Fibroblast of peridontal ligament (primary cell): ENCODE results near the gene L2HGDH.

Source experiments
- DNase-seq: peaks from one replicate; pipeline ENCODE4 v3.0.0-alpha.2; 2010; ENCODE audit errors: extremely low read depth

The L2HGDH gene

DNA sequence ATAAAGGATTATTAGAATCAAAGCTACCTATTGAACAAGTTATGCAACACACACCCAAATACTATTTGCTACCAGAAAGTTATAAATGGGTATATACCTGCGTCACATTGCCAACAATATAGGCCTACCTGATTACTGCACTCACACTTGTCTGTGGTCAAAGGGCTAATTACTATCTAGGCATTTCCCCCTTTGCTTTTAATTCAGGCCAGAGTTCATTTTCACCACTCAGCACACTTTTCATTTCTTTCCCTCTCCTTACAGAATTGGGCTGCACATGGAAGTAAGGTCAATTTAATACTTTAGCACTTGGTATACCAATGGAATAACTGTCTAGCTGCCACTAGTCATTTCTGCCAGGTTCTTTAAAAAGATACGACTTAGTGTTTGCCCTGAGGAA is 82.3 kb downstream of the L2HGDH start:
- no peak for DNase-seq

DNA sequence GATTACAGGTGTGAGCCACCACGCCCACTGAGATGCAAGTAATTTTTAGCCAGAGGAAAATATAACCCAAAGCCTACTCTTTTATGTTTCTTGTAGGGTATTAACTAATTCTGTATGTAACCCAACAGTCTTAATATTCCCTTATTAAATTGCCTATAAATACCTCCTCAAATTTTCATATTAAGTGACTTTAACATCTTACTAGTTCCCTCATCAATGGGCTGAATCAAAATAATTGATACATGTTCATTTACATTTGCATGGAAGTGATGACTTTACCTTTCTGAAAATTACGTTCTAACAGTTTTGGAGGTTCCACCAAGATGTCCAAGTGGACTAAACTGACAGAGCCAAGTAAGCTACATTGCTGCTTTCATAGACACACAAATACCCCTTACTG is 83.7 kb downstream of the L2HGDH start:
- no peak for DNase-seq

DNA sequence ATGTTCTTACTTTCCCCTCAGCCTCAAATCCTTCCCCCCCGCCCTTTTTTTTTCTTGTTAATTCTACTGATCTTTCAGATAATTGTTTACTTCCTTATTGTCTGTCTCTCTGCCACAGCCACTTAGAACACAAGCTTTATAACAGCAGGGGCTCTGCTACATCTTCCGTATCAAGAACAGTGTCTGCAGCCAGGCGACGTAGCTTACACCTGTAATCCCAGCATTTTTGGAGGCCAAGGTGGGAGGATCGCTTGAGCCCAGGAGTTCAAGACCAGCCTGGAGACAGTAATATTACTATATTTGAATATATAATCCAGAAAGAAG is 86.1 kb downstream of the L2HGDH start:
- no peak for DNase-seq

DNA sequence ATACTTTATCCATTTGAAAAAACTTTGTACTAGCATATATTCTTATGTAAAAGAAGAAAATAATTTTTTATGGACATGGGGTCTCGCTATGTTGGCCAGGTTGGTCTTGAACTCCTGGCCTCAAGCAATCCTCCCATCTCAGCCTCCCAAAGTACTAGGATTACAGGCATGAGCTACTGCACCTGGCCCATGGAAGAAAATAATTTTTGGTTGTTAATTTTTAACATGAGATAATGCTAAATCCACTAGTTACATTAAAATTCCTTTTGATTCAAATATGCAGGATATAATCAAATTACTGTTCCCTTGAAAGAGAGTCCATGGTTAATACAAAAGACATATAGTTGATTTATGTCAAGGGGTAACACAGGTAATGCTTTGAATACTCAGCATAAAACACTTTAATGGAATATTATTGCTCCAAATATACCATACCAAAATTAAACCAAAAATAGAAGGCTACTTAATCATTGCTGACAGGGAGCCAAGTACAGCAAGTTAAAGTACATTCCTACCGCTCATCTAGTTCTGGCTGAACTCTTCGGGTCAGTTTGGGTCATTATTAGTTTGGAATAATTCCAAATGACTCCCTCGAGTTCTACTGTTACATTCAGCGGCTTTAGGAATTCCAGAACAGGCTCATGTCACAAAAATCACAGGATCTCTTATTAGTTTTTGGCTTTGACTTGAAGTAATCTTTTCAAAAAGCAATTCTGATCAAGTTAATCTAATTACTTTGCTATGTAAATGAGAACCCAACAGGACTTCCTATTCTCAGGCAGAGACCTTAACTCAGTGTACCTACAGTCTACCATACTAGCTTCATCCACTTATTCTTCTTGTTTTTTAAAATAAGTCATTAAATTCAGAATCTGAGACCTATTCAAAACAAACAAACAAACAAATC is 86.7 kb downstream of the L2HGDH start:
- peak; percentile 91 for DNase-seq

DNA sequence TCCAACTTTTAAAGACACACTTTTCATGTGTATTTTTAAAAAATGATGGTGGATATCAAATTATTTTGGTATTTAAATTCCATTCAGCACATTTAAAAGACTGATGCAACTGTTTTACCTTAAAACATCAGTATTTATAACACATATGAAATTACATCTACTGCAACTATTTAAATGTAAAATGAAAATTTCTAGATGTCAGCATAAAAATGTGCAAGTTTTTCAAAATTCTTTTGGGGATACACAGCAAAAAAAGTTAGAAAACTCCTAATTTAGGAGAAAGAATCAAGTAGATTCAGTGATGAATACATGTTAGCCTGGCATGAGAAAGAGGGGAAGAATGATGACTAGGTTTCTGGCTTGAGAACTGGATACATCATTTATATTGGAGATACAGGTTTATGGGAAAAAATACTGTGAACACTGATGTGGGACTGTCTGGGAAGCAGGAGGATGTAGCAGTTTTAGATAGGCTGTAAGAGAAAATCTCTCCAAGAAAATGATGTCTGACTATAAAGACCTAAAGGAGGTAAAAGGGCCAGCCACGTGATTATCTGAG is 89.9 kb downstream of the L2HGDH start:
- peak; percentile 19 for DNase-seq

DNA sequence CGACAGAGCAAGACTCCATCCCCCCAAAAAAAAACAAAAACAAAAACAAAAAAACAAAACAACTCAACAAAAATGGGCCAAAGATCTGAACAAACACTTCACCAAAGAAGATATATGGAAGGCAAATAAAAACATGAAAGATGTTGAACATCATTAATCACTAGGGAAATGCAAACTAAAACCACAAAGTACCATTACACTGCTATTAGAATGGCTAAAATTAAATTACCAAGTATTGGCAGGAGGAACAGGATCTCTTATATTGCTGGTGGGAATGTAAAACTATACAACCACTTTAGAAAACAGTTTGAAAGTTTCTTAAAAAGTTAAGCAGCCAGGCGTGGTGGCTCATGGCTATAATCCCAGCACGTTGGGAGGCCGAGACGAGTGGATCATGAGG is 93.5 kb downstream of the L2HGDH start:
- no peak for DNase-seq

DNA sequence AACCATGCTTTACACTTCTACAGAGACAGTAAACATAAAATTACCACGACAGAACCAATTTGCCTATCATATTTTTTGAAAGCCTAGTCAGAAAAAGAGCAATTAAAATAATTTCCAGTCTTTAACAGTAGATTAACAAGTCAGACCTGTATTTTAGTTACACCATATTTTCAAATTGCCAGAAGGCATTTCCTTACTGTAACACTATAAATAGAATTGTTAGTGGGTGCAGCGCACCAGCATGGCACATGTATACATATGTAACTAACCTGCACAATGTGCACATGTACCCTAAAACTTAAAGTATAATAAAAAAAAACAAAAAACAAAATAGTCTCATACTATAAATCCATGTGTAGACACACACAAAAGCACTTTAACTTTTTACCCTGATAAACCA is 96.6 kb downstream of the L2HGDH start:
- no peak for DNase-seq

DNA sequence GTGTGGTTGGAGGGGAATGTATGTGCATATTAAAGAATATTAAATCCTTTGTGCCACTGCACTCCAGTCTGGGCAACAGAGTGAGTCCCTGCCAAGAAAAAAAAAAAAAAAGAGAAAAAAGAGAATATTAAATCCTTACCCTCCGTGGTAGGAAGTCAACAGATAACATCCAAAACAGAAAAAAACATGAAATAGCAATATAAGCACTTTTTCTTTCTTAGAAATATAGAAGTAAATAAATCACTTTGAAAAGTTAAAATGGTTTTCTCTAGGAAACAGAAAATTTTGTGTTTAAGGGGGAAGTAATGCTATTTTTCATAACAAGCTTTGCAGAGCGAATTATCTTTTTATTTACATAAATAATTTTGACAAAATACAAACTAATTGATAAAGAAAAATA is 98.2 kb downstream of the L2HGDH start:
- DNase-seq = no peak

DNA sequence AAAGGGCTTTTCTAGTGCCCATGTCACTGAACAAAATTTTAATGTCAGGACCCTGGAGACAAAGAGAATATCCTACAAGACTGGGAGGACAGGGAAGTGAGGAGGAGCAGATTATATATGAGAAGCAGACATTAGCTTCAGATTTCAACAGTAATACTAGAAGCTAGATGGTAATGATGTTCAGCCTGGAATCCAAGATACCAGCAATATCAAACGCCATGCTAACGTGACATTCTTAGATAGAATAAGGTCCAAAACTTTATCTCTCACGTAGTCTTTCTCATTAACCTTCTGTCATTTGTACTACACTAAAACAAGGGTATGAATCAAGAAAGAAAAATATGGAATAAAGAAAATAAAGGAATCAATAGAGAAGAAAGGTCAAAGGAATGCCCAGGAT is 99.3 kb downstream of the L2HGDH start:
- no peak for DNase-seq

DNA sequence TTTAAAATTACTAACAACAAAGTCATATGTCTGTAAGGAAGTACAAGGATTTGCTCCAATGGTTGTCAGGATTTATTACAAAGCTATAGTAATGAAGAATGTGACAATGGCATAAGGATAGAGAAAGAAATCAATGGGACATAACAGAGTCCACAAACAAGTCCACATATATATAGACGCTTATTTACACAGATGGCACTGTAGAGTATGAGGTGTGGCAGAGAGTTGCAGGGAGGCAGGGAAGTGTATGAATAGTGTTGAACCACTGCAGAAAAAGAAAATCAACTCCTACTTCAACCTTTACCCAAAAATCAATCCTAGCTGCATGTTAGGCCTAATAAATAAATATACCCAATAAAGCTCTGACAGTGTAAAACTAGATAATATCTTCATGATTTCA is 102.0 kb downstream of the L2HGDH start:
- no peak for DNase-seq

DNA sequence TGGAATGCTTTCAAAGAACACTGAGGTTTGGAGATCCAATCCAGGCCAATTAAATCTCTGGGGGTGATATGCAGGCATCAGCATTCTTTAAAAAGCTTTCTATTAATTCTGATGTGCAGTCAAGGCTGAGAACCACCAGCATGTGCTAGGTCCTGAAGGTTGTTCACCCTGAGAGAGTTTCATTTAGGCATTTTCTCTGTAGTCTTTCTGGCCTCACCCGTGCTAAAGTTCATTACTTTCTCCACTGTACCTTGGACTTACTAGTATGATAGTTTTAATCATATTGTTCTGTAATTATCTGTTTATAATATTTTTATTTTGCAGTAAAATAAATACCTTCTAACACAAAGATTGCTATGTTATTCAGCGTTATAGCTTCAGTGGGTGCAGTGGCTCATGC is 113.5 kb downstream of the L2HGDH start:
- DNase-seq = no peak

DNA sequence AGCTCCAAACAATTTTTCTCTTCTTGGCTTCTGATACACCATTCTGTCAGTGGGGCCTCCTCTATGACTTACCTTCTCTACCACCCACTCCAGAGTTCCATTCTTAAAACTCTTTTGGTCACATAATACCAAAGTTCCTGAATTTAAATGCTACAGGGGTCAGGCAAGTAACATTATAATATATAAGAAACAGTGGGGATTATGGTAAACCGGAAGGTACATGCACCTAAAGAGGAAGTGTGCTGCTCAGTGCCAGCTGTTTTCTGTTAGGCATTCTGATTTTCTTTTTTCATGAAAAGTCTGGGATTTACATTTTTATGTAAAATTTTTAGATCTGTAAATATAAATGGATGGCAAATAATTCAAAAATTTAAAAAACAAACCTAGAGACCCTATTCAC is 120.5 kb downstream of the L2HGDH start:
- no peak for DNase-seq
